CD8-positive, alpha-beta memory T cell (primary cell): Measurements from ENCODE around the gene CBARP. TPM values are rescaled to one million over a fixed set of nuclear protein-coding genes. Genes with fewer than 3 reads are reported as not detected.

Experiments used
- CTCF ChIA-PET: fragments of 350-600 bp; sonication (Branson Sonifier 250); formaldehyde crosslinking; loops from one replicate; lab custom pipeline; 2021; ENCODE audit warnings: antibody characterized with exemption; lab: Charles Lee
- POLR2A ChIA-PET: fragments of 350-600 bp; sonication (Branson Sonifier 250); formaldehyde crosslinking; loops from one replicate; lab custom pipeline; 2021; ENCODE audit warnings: antibody characterized with exemption; lab: Charles Lee
- DNase-seq, 5 donors: peaks; one replicate each; pipeline versions ENCODE4 v3.0.0 to v3.0.0-alpha.2; 2020 to 2022; ENCODE audit warnings: mixed read lengths in 1 of 5
- H3K27ac ChIP-seq: one replicate; pipeline ENCODE4 v1.7.0; 2013; ENCODE audit warnings: low read depth, mild to moderate bottlenecking, low read length, moderate library complexity
- H3K27me3 ChIP-seq: 2 replicates; pipeline ENCODE4 v1.7.0; 2013; ENCODE audit warnings: low read length, mild to moderate bottlenecking; ENCODE audit not compliant: insufficient read depth, poor library complexity, severe bottlenecking
- H3K36me3 ChIP-seq: 2 replicates; pipeline ENCODE4 v1.7.0; 2013; ENCODE audit warnings: mild to moderate bottlenecking, low read length, moderate library complexity; ENCODE audit not compliant: insufficient read depth
- H3K4me1 ChIP-seq: 2 replicates; pipeline ENCODE4 v1.7.0; 2013; ENCODE audit warnings: mild to moderate bottlenecking, low read length, moderate library complexity; ENCODE audit not compliant: insufficient read depth
- H3K4me3 ChIP-seq: 2 replicates; pipeline ENCODE4 v1.7.0; 2013; ENCODE audit warnings: mild to moderate bottlenecking, low read length
- H3K9me3 ChIP-seq: 2 replicates; pipeline ENCODE4 v1.7.0; 2013; ENCODE audit warnings: mild to moderate bottlenecking, low read length
- H3K27ac Mint-ChIP-seq, 8 donors: one replicate each; pipeline ENCODE4 v1.8.0; 2020 to 2021; ENCODE audit warnings: mixed read lengths in 8 of 8, mild to moderate bottlenecking in 6 of 8, inconsistent platforms in 3 of 8, moderate library complexity in 3 of 8
- H3K27me3 Mint-ChIP-seq, 2 donors: one replicate each; pipeline ENCODE4 v1.8.0; 2020 to 2021; ENCODE audit warnings: mixed read lengths in 2 of 2, mild to moderate bottlenecking in 1 of 2, moderate library complexity in 1 of 2
- H3K36me3 Mint-ChIP-seq, 3 donors: one replicate each; pipeline ENCODE4 v1.8.0; 2020 to 2021; ENCODE audit warnings: mixed read lengths in 3 of 3, inconsistent platforms in 1 of 3, mild to moderate bottlenecking in 1 of 3
- H3K4me1 Mint-ChIP-seq, 3 donors: one replicate each; pipeline ENCODE4 v1.8.0; 2020 to 2021; ENCODE audit warnings: mixed read lengths in 3 of 3, inconsistent platforms in 1 of 3, mild to moderate bottlenecking in 1 of 3
- H3K4me3 Mint-ChIP-seq, 7 donors: one replicate each; pipeline ENCODE4 v1.8.0; 2020 to 2021; ENCODE audit warnings: mixed read lengths in 7 of 7, mild to moderate bottlenecking in 6 of 7, moderate library complexity in 4 of 7, inconsistent platforms in 2 of 7
- H3K9me3 Mint-ChIP-seq, 5 donors: one replicate each; pipeline ENCODE4 v1.8.0; 2020 to 2022; ENCODE audit warnings: mixed read lengths in 5 of 5, mild to moderate bottlenecking in 3 of 5, moderate library complexity in 2 of 5, inconsistent platforms in 1 of 5
- polyA plus RNA-seq: library from polyadenylated mRNA; unstranded; fragments of 300-500 nt; fragmentation: Illumina TruSeq; gene quantifications from one replicate; pipeline ENCODE4 v1.2.3, GENCODE V29; 2021
- total RNA-seq, 2 experiments: library from RNA; stranded (reverse); gene quantifications; one replicate each; pipeline ENCODE4 v1.2.3, GENCODE V29; 2021

CBARP gene
- total and polyA plus RNA-seq, 3 experiments from 2014 or later, result 0.22 to 0.80 TPM; not detected in 1

DNA sequence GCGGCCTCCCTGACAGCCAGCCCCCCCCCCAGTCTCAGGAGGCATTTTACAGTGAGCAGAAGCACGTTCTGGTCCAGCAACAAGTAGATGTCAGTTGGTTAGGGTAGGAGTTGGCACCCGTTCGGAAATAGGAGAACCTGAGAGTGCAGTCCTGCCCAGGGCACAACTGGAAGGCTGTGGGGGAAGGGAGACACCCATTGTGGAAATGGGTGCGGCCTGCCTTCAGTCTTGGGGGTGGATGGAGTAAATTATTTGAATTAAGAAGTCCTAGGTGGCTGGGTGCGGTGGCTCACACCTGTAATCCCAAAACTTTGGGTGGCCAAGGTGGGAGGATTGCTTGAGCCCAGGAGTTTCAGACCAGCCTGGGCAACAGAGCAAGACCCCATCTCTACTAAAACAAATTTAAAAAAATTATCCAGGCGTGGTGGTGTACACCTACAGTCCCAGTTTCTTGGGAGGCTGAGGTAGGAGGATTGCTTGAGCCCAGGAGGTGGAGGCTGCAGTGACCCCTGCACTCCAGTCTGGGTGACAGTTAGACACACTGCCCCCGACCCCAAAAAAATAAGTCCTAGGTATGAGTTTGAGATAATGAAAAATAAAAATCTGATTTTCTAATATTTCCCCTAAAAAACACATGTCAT, 32.5 kb upstream of the CBARP start:
- Mint-ChIP-seq H3K27ac (peak overlapping the region; percentile 86 to 98 (median 92)), H3K27me3 (peaks cover 0 to 10% of the 10 kb centered on the region in 2 donors), H3K4me3 (peak overlapping the region; percentile 86 to 92 (median 87)), H3K9me3 (no peaks in the 10 kb centered on the region), H3K4me1 (peaks cover 53 to 76% (median 58%) of the 10 kb centered on the region in 3 donors), H3K36me3 (peaks cover 14 to 51% (median 17%) of the 10 kb centered on the region in 3 donors)
- CTCF ChIA-PET, result interaction anchor here (10.3 kb wide), 1 partner anchor 27 kb away, joined by 484 read pairs; the partner anchor contains the start of gene ATP5F1D
- peak overlapping the region; percentile 90 for H3K27ac ChIP-seq
- H3K27me3 ChIP-seq, result no peaks in the 10 kb centered on the region
- peaks cover 42% of the 10 kb centered on the region for H3K36me3 ChIP-seq
- H3K4me3 ChIP-seq, result peak overlapping the region; percentile 99
- no peaks in the 10 kb centered on the region for H3K9me3 ChIP-seq
- DNase-seq, result no peak
- POLR2A ChIA-PET, result interaction anchor here (1.0 to 1.7 kb wide), 3 partner anchors 9 to 249 kb away, joined by 4 to 10 read pairs (median 5); partner anchors contain the start of genes RNU6-2 and TMEM259
- peaks cover 79% of the 10 kb centered on the region for H3K4me1 ChIP-seq

DNA sequence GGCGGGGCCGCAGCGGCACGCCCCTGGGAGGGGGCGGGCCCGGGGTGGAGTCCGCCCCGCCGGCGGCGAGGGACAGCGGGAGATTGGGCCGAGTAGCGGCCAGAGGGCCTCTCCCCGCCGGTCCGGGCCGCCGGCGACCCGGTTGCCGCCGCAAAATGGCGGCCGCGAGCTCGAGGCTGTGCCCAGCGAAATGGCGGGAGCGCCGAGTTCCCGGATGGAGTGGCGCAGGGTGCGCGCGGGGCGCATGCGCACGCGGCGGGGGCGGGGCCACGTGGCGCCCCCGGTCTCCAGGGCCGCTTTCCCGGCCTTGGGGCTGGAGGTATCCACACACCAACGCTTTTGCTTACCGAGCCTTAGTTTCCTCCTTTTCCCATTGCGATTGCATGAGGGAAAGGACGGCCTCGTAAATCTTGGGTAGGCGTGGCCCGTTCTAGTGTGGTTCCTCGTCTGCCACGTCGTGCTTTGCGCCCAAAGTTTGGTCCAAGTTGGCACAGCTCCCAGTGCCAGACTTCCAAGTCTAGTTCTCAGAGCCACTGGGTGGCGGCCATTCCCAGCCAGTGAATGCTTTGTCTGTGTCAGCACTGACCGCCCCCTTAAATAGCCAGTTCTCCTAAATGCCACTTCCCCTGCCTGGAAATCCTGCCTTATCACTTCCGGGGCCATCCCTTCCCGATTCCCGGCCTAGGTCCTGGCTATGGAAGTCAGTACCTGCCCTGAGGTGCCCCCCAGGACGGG, 31.8 kb upstream of the CBARP start:
- peak; percentile 82 to 94 (median 86) for DNase-seq
- Histone ChIP-seq H3K9me3 (no peaks in the 10 kb centered on the region), H3K27me3 (no peaks in the 10 kb centered on the region), H3K36me3 (peaks cover 39% of the 10 kb centered on the region), H3K4me3 (peak overlapping the region; percentile 99), H3K4me1 (peaks cover 80% of the 10 kb centered on the region), H3K27ac (peak overlapping the region; percentile 90)
- H3K4me1 Mint-ChIP-seq, result peaks cover 57 to 81% (median 58%) of the 10 kb centered on the region in 3 donors
- ChIA-PET CTCF (interaction anchor here (0.6 to 10.3 kb wide), 9 partner anchors 8 to 242 kb away, joined by 3 to 484 read pairs (median 4); partner anchors contain the start of gene ATP5F1D), POLR2A (interaction anchor here (0.6 to 5.0 kb wide), 33 partner anchors 9 to 1206 kb away, joined by 3 to 280 read pairs (median 5); partner anchors contain the start of genes ABCA7, ARHGAP45, ATP5F1D and CBARP)
- H3K27ac Mint-ChIP-seq, result peak overlapping the region; percentile 86 to 98 (median 92)
- no peaks in the 10 kb centered on the region for H3K9me3 Mint-ChIP-seq
- H3K36me3 Mint-ChIP-seq, result peaks cover 14 to 47% (median 17%) of the 10 kb centered on the region in 3 donors
- H3K4me3 Mint-ChIP-seq, result peak overlapping the region; percentile 86 to 92 (median 87)
- H3K27me3 Mint-ChIP-seq, result peaks cover 0 to 10% of the 10 kb centered on the region in 2 donors

DNA sequence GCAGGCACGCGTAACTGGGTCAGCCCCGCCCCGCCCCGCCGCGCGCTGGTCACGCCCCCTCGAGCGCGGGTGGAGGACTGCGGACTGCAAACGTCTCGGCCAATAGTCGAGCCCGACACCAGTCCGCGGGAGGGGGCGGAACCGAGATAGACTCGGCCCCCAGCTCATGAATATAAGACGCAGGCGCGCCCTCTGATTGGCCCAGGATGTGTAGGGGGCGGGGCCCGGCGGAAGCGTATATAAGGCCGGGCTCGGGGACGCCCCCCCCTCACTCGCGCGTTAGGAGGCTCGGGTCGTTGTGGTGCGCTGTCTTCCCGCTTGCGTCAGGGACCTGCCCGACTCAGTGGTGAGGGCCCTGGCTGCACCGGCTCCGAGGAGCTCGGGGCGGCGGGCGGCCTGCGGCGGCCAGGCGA, 31.3 kb upstream of the CBARP start, which contains the start of gene CIRBP:
TSS of gene CIRBP (plus strand) at position 268 of the 413 bp plus-strand sequence. CDS start 1,602 bp downstream, outside the sequence.
- peak within 1 kb of the TSS; percentile 86 to 92 (median 87) for H3K4me3 Mint-ChIP-seq
- peak; percentile 98 to 100 (median 99) for DNase-seq
- peak within 1 kb of the TSS; percentile 90 to 98 (median 94) for H3K27ac Mint-ChIP-seq
- H3K9me3 Mint-ChIP-seq, result no peaks in the 10 kb centered on the region
- H3K27ac ChIP-seq, result peak within 1 kb of the TSS; percentile 90
- peaks cover 58 to 83% (median 58%) of the 10 kb centered on the region in 3 donors for H3K4me1 Mint-ChIP-seq
- peaks cover 14 to 44% (median 17%) of the 10 kb centered on the region in 3 donors for H3K36me3 Mint-ChIP-seq
- CTCF ChIA-PET, result interaction anchor here (0.7 to 10.3 kb wide), 9 partner anchors 9 to 241 kb away, joined by 3 to 484 read pairs (median 4); partner anchors contain the start of gene ATP5F1D
- H3K27me3 Mint-ChIP-seq, result peaks cover 0 to 10% of the 10 kb centered on the region in 2 donors
- H3K36me3 ChIP-seq, result peaks cover 34% of the 10 kb centered on the region
- POLR2A ChIA-PET, result interaction anchor here (0.5 to 5.0 kb wide), 48 partner anchors 9 to 1207 kb away, joined by 3 to 280 read pairs (median 4); partner anchors contain the start of genes ABCA7, ARHGAP45, ATP5F1D and CBARP
- no peaks in the 10 kb centered on the region for H3K9me3 ChIP-seq
- H3K4me1 ChIP-seq, result peaks cover 75% of the 10 kb centered on the region
- no peaks in the 10 kb centered on the region for H3K27me3 ChIP-seq
- peak within 1 kb of the TSS; percentile 99 for H3K4me3 ChIP-seq

DNA sequence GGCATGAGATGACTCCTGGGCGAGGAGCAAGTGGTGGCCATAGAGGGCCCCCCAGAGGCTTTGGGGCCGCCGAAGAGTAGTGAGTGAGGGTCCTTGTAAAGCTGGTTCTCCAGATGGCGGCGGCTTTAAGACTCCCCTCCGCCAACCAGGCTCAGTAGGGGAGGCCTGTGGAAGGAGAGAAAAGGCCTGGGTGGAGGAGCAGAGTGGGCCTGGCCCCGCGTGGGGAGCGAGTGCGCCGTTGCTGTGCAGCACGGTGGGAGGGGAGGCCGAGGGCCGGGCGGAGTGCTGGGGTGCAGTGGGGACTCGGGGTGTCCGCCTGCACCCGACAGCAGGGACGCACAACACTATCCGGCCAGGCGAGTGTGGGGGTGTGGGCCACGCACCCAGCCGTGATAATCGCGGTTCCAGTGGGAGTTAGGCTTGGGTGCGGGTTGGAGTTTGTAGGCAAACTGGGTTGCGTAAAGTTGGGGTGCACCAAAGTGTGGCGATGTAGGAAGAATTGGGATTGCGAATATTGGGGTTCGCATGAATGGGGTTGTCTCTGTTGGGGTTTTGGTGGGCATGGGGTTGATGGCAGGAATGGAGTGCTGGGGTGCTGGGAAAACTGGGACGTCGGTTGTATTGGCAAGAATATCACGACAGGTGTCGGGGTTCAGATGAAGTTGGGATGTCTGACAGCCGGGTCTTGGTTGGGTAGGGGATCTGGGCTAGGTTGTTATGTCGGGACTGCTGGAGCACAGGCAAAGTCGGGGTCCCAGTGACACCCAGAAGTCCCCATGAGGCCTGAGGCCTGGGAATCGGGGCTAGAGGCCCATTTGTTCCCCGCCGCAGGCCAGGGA, 30.6 kb upstream of the CBARP start:
- ChIA-PET CTCF (interaction anchor here (0.7 to 10.3 kb wide), 8 partner anchors 9 to 104 kb away, joined by 3 to 484 read pairs (median 4); partner anchors contain the start of gene ATP5F1D), POLR2A (interaction anchor here (0.5 to 5.0 kb wide), 47 partner anchors 9 to 1208 kb away, joined by 3 to 280 read pairs (median 4); partner anchors contain the start of genes ABCA7, ARHGAP45, ATP5F1D and CBARP)
- no peaks in the 10 kb centered on the region for H3K27me3 ChIP-seq
- Mint-ChIP-seq H3K27ac (peak overlapping the region; percentile 89 to 98 (median 94)), H3K27me3 (peaks cover 0 to 8% of the 10 kb centered on the region in 2 donors), H3K4me3 (peak overlapping the region; percentile 74 to 92 (median 81)), H3K9me3 (no peaks in the 10 kb centered on the region), H3K36me3 (peaks cover 8 to 37% (median 11%) of the 10 kb centered on the region in 3 donors), H3K4me1 (peaks cover 51 to 78% (median 52%) of the 10 kb centered on the region in 3 donors)
- H3K4me1 ChIP-seq, result peaks cover 69% of the 10 kb centered on the region
- DNase-seq, result peak in 1 of 5 donors; percentile 63
- H3K4me3 ChIP-seq, result no peak overlapping the region
- no peaks in the 10 kb centered on the region for H3K9me3 ChIP-seq
- H3K27ac ChIP-seq, result no peak overlapping the region
- H3K36me3 ChIP-seq, result peaks cover 27% of the 10 kb centered on the region

DNA sequence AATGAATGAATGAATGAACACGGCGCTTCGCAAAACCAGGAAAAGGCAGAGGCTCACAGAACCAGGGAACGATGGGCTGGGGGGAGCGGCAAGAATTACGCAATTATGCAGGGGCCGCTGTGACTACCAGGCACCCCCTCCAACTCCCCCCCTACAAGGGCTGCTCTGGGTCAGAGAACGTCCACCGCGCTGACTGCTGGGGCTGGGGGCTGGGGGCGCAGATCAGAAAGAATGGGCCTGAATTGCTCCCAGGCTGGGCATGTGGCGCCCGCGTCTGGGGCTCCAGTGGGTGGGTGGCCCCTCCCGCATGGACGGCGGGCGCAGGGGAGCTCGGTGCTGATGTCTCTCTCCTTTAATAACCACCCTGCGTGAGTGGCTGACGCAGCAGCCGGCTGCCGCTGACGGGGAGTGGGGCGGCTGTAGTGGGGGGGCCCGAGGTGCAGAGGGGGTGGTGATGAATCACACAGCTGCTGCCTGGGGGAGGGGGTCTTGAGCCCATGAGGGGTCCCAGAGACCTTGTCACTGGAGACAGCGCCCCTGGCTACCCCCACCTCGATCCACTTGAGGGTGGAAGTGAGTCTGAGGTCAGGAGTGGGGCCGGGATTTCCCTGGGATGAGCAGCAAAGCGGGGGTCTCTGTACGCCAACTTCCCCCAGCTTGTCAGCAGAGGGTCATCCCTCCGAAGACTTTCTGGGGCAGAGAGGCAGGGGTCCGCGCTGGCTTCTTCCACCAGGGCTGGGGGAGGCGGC, 29.8 kb upstream of the CBARP start:
- Mint-ChIP-seq H3K4me3 (peak overlapping the region; percentile 22 to 88 (median 62)), H3K4me1 (peaks cover 50 to 78% (median 51%) of the 10 kb centered on the region in 3 donors), H3K27me3 (peaks cover 0 to 8% of the 10 kb centered on the region in 2 donors), H3K27ac (peak overlapping the region in 7 of 8 donors; percentile 29 to 98 (median 88)), H3K9me3 (no peaks in the 10 kb centered on the region), H3K36me3 (peaks cover 3 to 30% (median 6%) of the 10 kb centered on the region in 3 donors)
- H3K36me3 ChIP-seq, result peaks cover 19% of the 10 kb centered on the region
- no peaks in the 10 kb centered on the region for H3K27me3 ChIP-seq
- H3K27ac ChIP-seq, result no peak overlapping the region
- peak overlapping the region; percentile 37 for H3K4me3 ChIP-seq
- POLR2A ChIA-PET, result interaction anchor here (5.0 kb wide), 1 partner anchor 23 kb away, joined by 280 read pairs; no protein-coding TSS in a partner anchor
- no peaks in the 10 kb centered on the region for H3K9me3 ChIP-seq
- peaks cover 64% of the 10 kb centered on the region for H3K4me1 ChIP-seq
- DNase-seq, result peak in 2 of 5 donors; percentile 32 to 75
- CTCF ChIA-PET, result interaction anchor here (1.4 to 10.3 kb wide), 4 partner anchors 13 to 245 kb away, joined by 3 to 484 read pairs (median 54); partner anchors contain the start of gene ATP5F1D

DNA sequence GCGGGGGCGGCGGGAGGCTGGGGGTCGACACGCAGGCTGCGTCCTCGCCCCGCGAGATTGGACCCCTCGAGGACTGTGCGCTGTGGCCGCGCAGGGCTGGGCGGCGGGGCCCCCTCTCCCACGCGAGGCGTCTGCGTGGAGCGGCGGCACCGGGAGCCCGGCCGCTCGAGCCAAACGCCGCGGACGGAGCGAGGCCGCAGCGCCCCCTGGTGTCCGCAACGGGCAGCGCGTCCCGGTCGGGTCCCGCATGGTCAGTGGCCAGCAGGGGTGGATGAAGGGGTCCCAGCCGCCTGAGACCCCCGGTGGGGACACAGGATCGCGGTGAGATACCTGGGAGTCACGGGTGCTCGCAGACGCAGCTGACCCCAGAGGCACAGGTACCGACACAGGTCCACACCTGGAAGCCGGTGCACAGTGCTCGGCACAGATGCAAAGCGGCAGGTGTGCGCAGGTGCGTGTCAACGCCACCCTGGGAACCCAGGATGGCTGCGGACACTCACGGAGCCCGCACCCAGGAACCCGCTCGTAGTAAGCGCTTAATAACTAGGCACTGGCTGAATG, 29.2 kb upstream of the CBARP start:
- CTCF ChIA-PET, result interaction anchor here (0.8 to 10.3 kb wide), 15 partner anchors 8 to 359 kb away, joined by 3 to 484 read pairs (median 4); partner anchors contain the start of genes ATP5F1D, CNN2, FAM174C and NDUFS7
- H3K36me3 ChIP-seq, result peaks cover 13% of the 10 kb centered on the region
- H3K36me3 Mint-ChIP-seq, result peaks cover 3 to 24% (median 3%) of the 10 kb centered on the region in 3 donors
- POLR2A ChIA-PET, result interaction anchor here (0.9 to 5.0 kb wide), 8 partner anchors 8 to 199 kb away, joined by 3 to 280 read pairs (median 8); partner anchors contain the start of genes ATP5F1D and FAM174C
- H3K27me3 Mint-ChIP-seq, result peaks cover 0 to 8% of the 10 kb centered on the region in 2 donors
- H3K4me1 ChIP-seq, result peaks cover 64% of the 10 kb centered on the region
- peak overlapping the region in 5 of 8 donors; percentile 81 to 98 (median 88) for H3K27ac Mint-ChIP-seq
- H3K4me3 ChIP-seq, result peak overlapping the region; percentile 62
- H3K4me1 Mint-ChIP-seq, result peaks cover 45 to 76% (median 48%) of the 10 kb centered on the region in 3 donors
- no peaks in the 10 kb centered on the region for H3K27me3 ChIP-seq
- H3K9me3 ChIP-seq, result no peaks in the 10 kb centered on the region
- peak overlapping the region; percentile 22 to 88 (median 62) for H3K4me3 Mint-ChIP-seq
- peak overlapping the region; percentile 73 for H3K27ac ChIP-seq
- DNase-seq, result peak; percentile 61 to 75 (median 71)
- H3K9me3 Mint-ChIP-seq, result no peaks in the 10 kb centered on the region
